HepG2 (cell line): Measurements from ENCODE around the gene CSF3R. TPM values are rescaled to one million over a fixed set of nuclear protein-coding genes. Genes with fewer than 3 reads are reported as not detected.

ENCODE experiments used
- ATAC-seq: fragments of 200-7000 bp; cut with Tn5 transposase; 3 replicates; pipeline ENCODE4 v1.9.1; 2020; ENCODE audit warnings: mild to moderate bottlenecking, moderate library complexity
- BruUV-seq: library from RNA; stranded (reverse); fragments of 400-500 nt; replicated peaks from 2 replicates; lab custom pipeline; 2021; lab: Mats Ljungman, UMichigan
- CTCF ChIA-PET: fragments of 300-600 bp; formaldehyde crosslinking; extraction: SDS; loops from one replicate; lab custom pipeline; 2021; ENCODE audit warnings: low total read pairs, inconsistent platforms, low intra/inter-chr PET ratio; lab: Yijun Ruan, JAX
- POLR2A ChIA-PET: fragments of 350-600 bp; sonication (Branson Sonifier 250); formaldehyde crosslinking; loops from one replicate; lab custom pipeline; 2020; ENCODE audit warnings: antibody characterized with exemption, inconsistent platforms; lab: Yijun Ruan, JAX
- DNase-seq: peaks from one replicate; pipeline ENCODE4 v3.0.0-alpha.2; 2015; ENCODE audit warnings: low spot score
- FAIRE-seq: peaks from 3 replicates; lab custom pipeline; 2011; peaks lifted over from hg19 to GRCh38; lab: Jason Lieb, UNC
- H2AFZ ChIP-seq: one replicate; pipeline ENCODE4 v1.6.1; 2011; ENCODE audit warnings: low read length, inconsistent platforms
- H3K27ac ChIP-seq: fragments of 300-600 bp; 3 replicates; pipeline ENCODE4 v1.8.0; 2011; ENCODE audit warnings: mixed run types, mild to moderate bottlenecking, mixed read lengths, low read length, inconsistent platforms; ENCODE audit not compliant: insufficient read depth; ENCODE audit errors: extremely low read length
- H3K27me3 ChIP-seq, 2 experiments: fragments of 200-600 bp in 1 of 2; 2 replicates in 1 of 2; 3 replicates in 1 of 2; pipeline versions ENCODE4 v1.6.0 to v1.8.0; 2011; ENCODE audit warnings: low read length in 2 of 2, mild to moderate bottlenecking in 2 of 2, moderate library complexity in 2 of 2, inconsistent platforms in 1 of 2; ENCODE audit not compliant: insufficient read depth in 2 of 2, control insufficient read depth in 1 of 2
- H3K36me3 ChIP-seq, 2 experiments: fragments of 200-600 bp in 1 of 2; replicated peaks in 1 of 2; 2 replicates in 1 of 2; 3 replicates in 1 of 2; pipeline versions ENCODE4 v1.5.1 to v1.8.0; 2011; ENCODE audit warnings: low read length in 2 of 2, inconsistent platforms in 1 of 2; ENCODE audit not compliant: insufficient read depth in 2 of 2, control insufficient read depth in 1 of 2
- H3K4me1 ChIP-seq: 2 replicates; pipeline ENCODE4 v1.5.1; 2012; ENCODE audit warnings: low read length, inconsistent platforms; ENCODE audit not compliant: insufficient read depth
- H3K4me2 ChIP-seq: 2 replicates; pipeline ENCODE4 v1.6.0; 2011; ENCODE audit warnings: low read depth, low read length, inconsistent platforms
- H3K4me3 ChIP-seq, 3 experiments: fragments of 200-600 bp in 1 of 3; sonication (generic), shearing (Covaris generic) in 1 of 3; replicated peaks in 1 of 3; 2 replicates each; pipeline ENCODE4 v1.5.1; 2011 to 2016; ENCODE audit warnings: low read length in 3 of 3, inconsistent platforms in 2 of 3, low read depth in 2 of 3, mild to moderate bottlenecking in 2 of 3, control low read depth in 1 of 3, mixed read lengths in 1 of 3; ENCODE audit not compliant: insufficient read depth in 1 of 3
- H3K79me2 ChIP-seq: one replicate; pipeline ENCODE4 v1.6.1; 2011; ENCODE audit warnings: low read length, inconsistent platforms; ENCODE audit not compliant: insufficient read depth
- H3K9ac ChIP-seq: 2 replicates; pipeline ENCODE4 v1.6.0; 2011; ENCODE audit warnings: mild to moderate bottlenecking, low read depth, low read length, inconsistent platforms; ENCODE audit not compliant: insufficient read depth
- H3K9me3 ChIP-seq: 2 replicates; pipeline ENCODE4 v1.5.1; 2012; ENCODE audit warnings: mild to moderate bottlenecking, low read length
- H4K20me1 ChIP-seq: 2 replicates; pipeline ENCODE4 v1.6.0; 2011; ENCODE audit warnings: inconsistent platforms, mild to moderate bottlenecking, low read length, moderate library complexity; ENCODE audit not compliant: insufficient read depth
- AHR ChIP-seq: IDR thresholded peaks from 2 replicates; pipeline ENCODE4 v1.6.1; 2018; ENCODE audit warnings: missing genetic modification reagents, missing compliant biosample characterization
- KAT8 ChIP-seq: IDR thresholded peaks from 2 replicates; pipeline ENCODE4 v1.6.1; 2016; ENCODE audit warnings: missing genetic modification reagents, missing compliant biosample characterization
- MAFK ChIP-seq, 2 experiments: IDR thresholded peaks in 1 of 2; conservative IDR thresholded peaks in 1 of 2; 2 replicates each; pipeline ENCODE4 v1.6.1; 2011; ENCODE audit warnings: improper control_type of control experiment in 2 of 2, low read length in 2 of 2
- MIER3 ChIP-seq: IDR thresholded peaks from 2 replicates; pipeline ENCODE4 v1.6.1; 2016; ENCODE audit warnings: missing compliant biosample characterization, borderline replicate concordance
- NCOA5 ChIP-seq: sonication (generic); formaldehyde crosslinking; IDR thresholded peaks from 2 replicates; pipeline ENCODE4 v1.4.0; 2020; ENCODE audit warnings: missing genetic modification reagents
- NFYC ChIP-seq: IDR thresholded peaks from 2 replicates; pipeline ENCODE4 v1.6.1; 2016; ENCODE audit warnings: missing genetic modification reagents, missing compliant biosample characterization
- NR2C2 ChIP-seq: sonication (generic); formaldehyde crosslinking; IDR thresholded peaks from 2 replicates; pipeline ENCODE4 v1.4.0; 2020; ENCODE audit warnings: missing genetic modification reagents, mild to moderate bottlenecking, moderate library complexity, borderline replicate concordance
- SP5 ChIP-seq: IDR thresholded peaks from 2 replicates; pipeline ENCODE4 v1.6.1; 2016; ENCODE audit warnings: low read depth, borderline replicate concordance
- ZNF17 ChIP-seq: sonication (generic); formaldehyde crosslinking; IDR thresholded peaks from 2 replicates; pipeline ENCODE4 v1.5.0; 2020; ENCODE audit warnings: mild to moderate bottlenecking, missing genetic modification reagents
- ZNF180 ChIP-seq: sonication (generic); formaldehyde crosslinking; IDR thresholded peaks from 2 replicates; pipeline ENCODE4 v1.4.0; 2020; ENCODE audit warnings: low read depth, missing genetic modification reagents, borderline replicate concordance
- ZNF235 ChIP-seq: sonication (generic); formaldehyde crosslinking; IDR thresholded peaks from 2 replicates; pipeline ENCODE4 v1.8.1; 2023; ENCODE audit warnings: mild to moderate bottlenecking, missing genetic modification reagents, borderline replicate concordance
- ZNF562 ChIP-seq: sonication (generic); formaldehyde crosslinking; IDR thresholded peaks from 2 replicates; pipeline ENCODE4 v1.8.0; 2022; ENCODE audit warnings: missing genetic modification reagents, borderline replicate concordance
- ZNF674 ChIP-seq: sonication (generic); formaldehyde crosslinking; IDR thresholded peaks from 2 replicates; pipeline ENCODE4 v1.5.0; 2020; ENCODE audit warnings: low read depth, mild to moderate bottlenecking, missing genetic modification reagents
- ZNF773 ChIP-seq: sonication (generic); formaldehyde crosslinking; IDR thresholded peaks from 2 replicates; pipeline ENCODE4 v1.4.0; 2020; ENCODE audit warnings: missing genetic modification reagents, borderline replicate concordance
- ZNF782 ChIP-seq: sonication (generic); formaldehyde crosslinking; IDR thresholded peaks from 2 replicates; pipeline ENCODE4 v1.4.0; 2020; ENCODE audit warnings: missing genetic modification reagents, mild to moderate bottlenecking, borderline replicate concordance
- WGBS: methylation state at CpG from one replicate; pipeline ENCODE4 v1.1.6; 2017; ENCODE audit warnings: low lambda C conversion rate; 5-methylcytosine and 5-hydroxymethylcytosine counted together
- in situ Hi-C: cut with HindIII; loops from 2 replicates; pipeline ENCODE4 v1.10.0; 2017; ENCODE audit warnings: low pct_unique_long_range_greater_than_20kb; ENCODE audit not compliant: extremely low pct_ligation_motif_present
- intact Hi-C: fragments of 100-400 bp; cut with micrococcal nuclease; formaldehyde crosslinking; loops from one replicate; pipeline ENCODE4 v1.10.0; 2022; ENCODE audit not compliant: unreplicated experiment
- polyA plus RNA-seq, 8 experiments: library from polyadenylated mRNA; depleted of rRNA in 3 of 8; stranded (reverse) in 7 of 8; unstranded in 1 of 8; fragments of >200 nt; fragmentation: Illumina TruSeq in 4 of 8; extraction: Trizol in 4 of 8; gene quantifications; 2 replicates each; pipeline versions ENCODE4 v1.2.1 to v1.2.3, GENCODE V29; 2011 to 2016; ENCODE audit warnings: low read depth in 4 of 8, missing spikeins in 1 of 8, mixed read lengths in 1 of 8; ENCODE audit not compliant: insufficient read depth in 1 of 8
- total RNA-seq, 5 experiments: library from RNA; depleted of rRNA; stranded (reverse); fragments of >200 nt; fragmentation: Illumina TruSeq; extraction: Trizol; gene quantifications; 2 replicates each; pipeline ENCODE4 v1.2.3, GENCODE V29; 2016; ENCODE audit warnings: low read depth in 1 of 5
- TF ChIP-seq, protein P1 (sequence below): sonication (generic); formaldehyde crosslinking; IDR thresholded peaks from 2 replicates; pipeline ENCODE4 v1.4.0; 2020; ENCODE audit warnings: missing genetic modification reagents
- TF ChIP-seq, protein P2 (sequence below): sonication (generic); formaldehyde crosslinking; IDR thresholded peaks from 2 replicates; pipeline ENCODE4 v1.8.0; 2022; ENCODE audit warnings: low read depth, missing genetic modification reagents

The CSF3R gene
- total and polyA plus RNA-seq, 2 of the 13 experiments (the other 11 are each of a cell fraction or from before 2014, with no cell fraction given) = 11.9 to 28.8 TPM

DNA sequence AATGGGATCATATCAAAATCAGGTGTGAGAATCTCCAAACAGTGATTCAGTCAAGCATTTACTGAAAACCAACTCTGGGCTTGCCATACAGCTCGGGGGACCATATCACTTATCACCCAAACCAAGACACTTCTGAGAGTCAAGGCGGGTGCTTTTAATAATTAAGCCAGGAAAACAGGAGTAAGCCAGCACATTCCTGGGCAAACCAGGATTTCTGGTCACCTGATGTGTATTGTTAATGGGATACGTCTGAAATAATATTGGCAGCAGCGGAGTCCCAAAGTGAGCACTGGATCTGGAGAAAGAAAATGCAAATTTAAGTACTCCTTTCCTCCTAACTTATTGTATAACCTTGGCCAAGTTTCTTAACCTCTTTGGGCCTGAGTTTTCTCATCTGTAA, 50.1 kb downstream of the CSF3R start (continued):
- TF ChIP-seq ZNF782 (CRISPR knock-in tag) (no peak), SP5 (no peak), AHR (no peak), ZNF17 (CRISPR knock-in tag) (no peak)

GRCh38 chr1:36425791-36426190, 56.9 kb downstream of the CSF3R start:
- FAIRE-seq (no peak), DNase-seq (no peak), ATAC-seq (no peak)
- intact Hi-C loops = loop anchor here (10.0 kb wide), 1 partner anchor 281 kb away; the partner anchor contains the start of gene TRAPPC3
- TF ChIP-seq, protein P1, sequence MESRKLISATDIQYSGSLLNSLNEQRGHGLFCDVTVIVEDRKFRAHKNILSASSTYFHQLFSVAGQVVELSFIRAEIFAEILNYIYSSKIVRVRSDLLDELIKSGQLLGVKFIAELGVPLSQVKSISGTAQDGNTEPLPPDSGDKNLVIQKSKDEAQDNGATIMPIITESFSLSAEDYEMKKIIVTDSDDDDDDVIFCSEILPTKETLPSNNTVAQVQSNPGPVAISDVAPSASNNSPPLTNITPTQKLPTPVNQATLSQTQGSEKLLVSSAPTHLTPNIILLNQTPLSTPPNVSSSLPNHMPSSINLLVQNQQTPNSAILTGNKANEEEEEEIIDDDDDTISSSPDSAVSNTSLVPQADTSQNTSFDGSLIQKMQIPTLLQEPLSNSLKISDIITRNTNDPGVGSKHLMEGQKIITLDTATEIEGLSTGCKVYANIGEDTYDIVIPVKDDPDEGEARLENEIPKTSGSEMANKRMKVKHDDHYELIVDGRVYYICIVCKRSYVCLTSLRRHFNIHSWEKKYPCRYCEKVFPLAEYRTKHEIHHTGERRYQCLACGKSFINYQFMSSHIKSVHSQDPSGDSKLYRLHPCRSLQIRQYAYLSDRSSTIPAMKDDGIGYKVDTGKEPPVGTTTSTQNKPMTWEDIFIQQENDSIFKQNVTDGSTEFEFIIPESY (CRISPR knock-in tag) = no peak
- TF ChIP-seq ZNF674 (CRISPR knock-in tag) (no peak), NCOA5 (no peak), ZNF773 (no peak), MIER3 (CRISPR knock-in tag) (no peak), MAFK (conservative IDR thresholded peaks at IDR 0.05 in 1 of 2, IDR thresholded peaks at IDR 0.05 in 1 of 2; ENCODE audit: low read length in 2 of 2) (no peak), KAT8 (CRISPR knock-in tag) (no peak), NFYC (no peak), ZNF180 (CRISPR knock-in tag) (no peak), ZNF562 (CRISPR knock-in tag) (no peak), ZNF235 (CRISPR knock-in tag) (no peak), NR2C2 (CRISPR knock-in tag) (no peak)
- TF ChIP-seq, protein P2, sequence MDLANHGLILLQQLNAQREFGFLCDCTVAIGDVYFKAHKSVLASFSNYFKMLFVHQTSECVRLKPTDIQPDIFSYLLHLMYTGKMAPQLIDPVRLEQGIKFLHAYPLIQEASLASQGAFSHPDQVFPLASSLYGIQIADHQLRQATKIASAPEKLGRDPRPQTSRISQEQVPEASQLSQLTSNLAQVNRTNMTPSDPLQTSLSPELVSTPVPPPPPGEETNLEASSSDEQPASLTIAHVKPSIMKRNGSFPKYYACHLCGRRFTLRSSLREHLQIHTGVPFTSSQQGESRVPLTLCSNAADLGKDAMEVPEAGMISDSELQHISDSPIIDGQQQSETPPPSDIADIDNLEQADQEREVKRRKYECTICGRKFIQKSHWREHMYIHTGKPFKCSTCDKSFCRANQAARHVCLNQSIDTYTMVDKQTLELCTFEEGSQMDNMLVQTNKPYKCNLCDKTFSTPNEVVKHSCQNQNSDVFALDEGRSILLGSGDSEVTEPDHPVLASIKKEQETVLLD = no peak
- POLR2A ChIA-PET = no interaction called here
- H3K36me3 ChIP-seq = no peaks in the 10 kb centered on the region
- no peak overlapping the region for H3K4me3 ChIP-seq
- BruUV-seq = no TSS peak
- H3K4me2 ChIP-seq = no peak overlapping the region
- H3K27me3 ChIP-seq = no peaks in the 10 kb centered on the region
- 74% methylated on average over 4 of the region's 4 CpGs for WGBS
- H4K20me1 ChIP-seq = no peaks in the 10 kb centered on the region
- no peak overlapping the region for H3K9ac ChIP-seq
- CTCF ChIA-PET = no interaction called here
- H2AFZ ChIP-seq = no peak overlapping the region
- no peaks in the 10 kb centered on the region for H3K9me3 ChIP-seq
- peaks cover 7% of the 10 kb centered on the region for H3K4me1 ChIP-seq
- H3K27ac ChIP-seq = no peak overlapping the region
- in situ Hi-C loops = no loop called here
- no peaks in the 10 kb centered on the region for H3K79me2 ChIP-seq
